Activated CD4-positive, alpha-beta T cell treated with anti-CD3 and anti-CD28 coated beads, Interleukin-2, amount 10 ng/mL, durations not matched to agents 24 days and 14 days (primary cell): ENCODE results near the gene SPATA6L. TPM values are rescaled to one million over a fixed set of nuclear protein-coding genes. Genes with fewer than 3 reads are reported as not detected.
A peak's percentile ranks its signal among the peaks of the same experiment; 100 is the strongest.

Source experiments
- DNase-seq: peaks from one replicate; pipeline ENCODE4 v3.0.0; 2022
- H3K27ac Mint-ChIP-seq: one replicate; pipeline ENCODE4 v1.8.0; 2022; ENCODE audit warnings: mild to moderate bottlenecking, mixed read lengths
- H3K27me3 Mint-ChIP-seq: one replicate; pipeline ENCODE4 v1.8.0; 2022; ENCODE audit warnings: mixed read lengths
- H3K36me3 Mint-ChIP-seq: one replicate; pipeline ENCODE4 v1.8.0; 2022; ENCODE audit warnings: low read depth, mild to moderate bottlenecking, mixed read lengths
- H3K4me1 Mint-ChIP-seq: one replicate; pipeline ENCODE4 v1.8.0; 2021; ENCODE audit warnings: mixed read lengths
- H3K4me3 Mint-ChIP-seq: one replicate; pipeline ENCODE4 v1.8.0; 2022; ENCODE audit warnings: mild to moderate bottlenecking, moderate library complexity, mixed read lengths
- H3K9me3 Mint-ChIP-seq: one replicate; pipeline ENCODE4 v1.8.0; 2021; ENCODE audit warnings: mixed read lengths
- intact Hi-C: fragments of 100-400 bp; cut with micrococcal nuclease; formaldehyde crosslinking; loops from one replicate; pipeline ENCODE4 v1.15.1; 2023
- total RNA-seq: library from RNA; stranded (reverse); gene quantifications from 2 replicates; pipeline ENCODE4 v1.2.3, GENCODE V29; 2022

Gene SPATA6L
- total RNA-seq, 1 donor from 2014 or later, result not detected

- intact Hi-C loops, result loop anchor here (5.0 kb wide), 3 partner anchors 58 to 383 kb away; partner anchors contain the start of genes AK3, JAK2 and PLPP6
- H3K27ac Mint-ChIP-seq, result no peak overlapping the region
- no peak overlapping the region for H3K4me3 Mint-ChIP-seq
- peaks cover 1% of the 10 kb centered on the region for H3K27me3 Mint-ChIP-seq
- H3K36me3 Mint-ChIP-seq, result no peaks in the 10 kb centered on the region
- peak; percentile 91 for DNase-seq
- H3K4me1 Mint-ChIP-seq, result peaks cover 14% of the 10 kb centered on the region
- H3K9me3 Mint-ChIP-seq, result no peaks in the 10 kb centered on the region
These were observed 61.6 kb downstream of the SPATA6L start for GRCh38 chr9:4604678-4605095.

- no peaks in the 10 kb centered on the region for H3K9me3 Mint-ChIP-seq
- peaks cover 1% of the 10 kb centered on the region for H3K27me3 Mint-ChIP-seq
- peaks cover 14% of the 10 kb centered on the region for H3K4me1 Mint-ChIP-seq
- no peak for DNase-seq
- no peak overlapping the region for H3K27ac Mint-ChIP-seq
- intact Hi-C loops, result loop anchor here (5.0 kb wide), 3 partner anchors 58 to 383 kb away; partner anchors contain the start of genes AK3, JAK2 and PLPP6
- H3K4me3 Mint-ChIP-seq, result no peak overlapping the region
- no peaks in the 10 kb centered on the region for H3K36me3 Mint-ChIP-seq
These were observed 62.5 kb downstream of the SPATA6L start for GRCh38 chr9:4603830-4604229.

GRCh38 chr9:4600368-4600767, 65.9 kb downstream of the SPATA6L start:
- intact Hi-C loops, result loop anchor here (5.0 kb wide), 3 partner anchors 62 to 387 kb away; partner anchors contain the start of genes AK3, JAK2 and PLPP6
- Mint-ChIP-seq H3K4me1 (peaks cover 19% of the 10 kb centered on the region), H3K27me3 (no peaks in the 10 kb centered on the region), H3K9me3 (no peaks in the 10 kb centered on the region), H3K4me3 (no peak overlapping the region), H3K27ac (no peak overlapping the region), H3K36me3 (no peaks in the 10 kb centered on the region)
- peak; percentile 66 for DNase-seq

- Mint-ChIP-seq H3K36me3 (no peaks in the 10 kb centered on the region), H3K4me3 (peak overlapping the region; percentile 16), H3K9me3 (no peaks in the 10 kb centered on the region), H3K27ac (peak overlapping the region; percentile 30), H3K4me1 (peaks cover 19% of the 10 kb centered on the region), H3K27me3 (peaks cover 5% of the 10 kb centered on the region)
- intact Hi-C loops, result no loop called here
- DNase-seq, result peak; percentile 82
These were observed 69.9 kb downstream of the SPATA6L start for GRCh38 chr9:4596165-4596922.

- Mint-ChIP-seq H3K27ac (no peak overlapping the region), H3K4me3 (no peak overlapping the region), H3K36me3 (no peaks in the 10 kb centered on the region), H3K9me3 (no peaks in the 10 kb centered on the region), H3K4me1 (peaks cover 9% of the 10 kb centered on the region), H3K27me3 (peaks cover 5% of the 10 kb centered on the region)
- intact Hi-C loops, result no loop called here
- DNase-seq, result no peak
These were observed 71.3 kb downstream of the SPATA6L start for GRCh38 chr9:4594994-4595393.

GRCh38 chr9:4594545-4594944, 71.7 kb downstream of the SPATA6L start:
- no peak overlapping the region for H3K4me3 Mint-ChIP-seq

GRCh38 chr9:4592886-4593285, 73.4 kb downstream of the SPATA6L start:
- Mint-ChIP-seq H3K4me1 (peaks cover 9% of the 10 kb centered on the region), H3K27me3 (peaks cover 5% of the 10 kb centered on the region), H3K9me3 (no peaks in the 10 kb centered on the region), H3K36me3 (no peaks in the 10 kb centered on the region), H3K27ac (no peak overlapping the region), H3K4me3 (no peak overlapping the region)
- no peak for DNase-seq
- intact Hi-C loops, result no loop called here

More at GRCh38 chr9:4594545-4594944, 71.7 kb downstream of the SPATA6L start:
- Mint-ChIP-seq H3K27ac (no peak overlapping the region), H3K27me3 (peaks cover 5% of the 10 kb centered on the region), H3K36me3 (no peaks in the 10 kb centered on the region), H3K9me3 (no peaks in the 10 kb centered on the region), H3K4me1 (peaks cover 9% of the 10 kb centered on the region)
- intact Hi-C loops, result no loop called here
- no peak for DNase-seq

GRCh38 chr9:4592295-4592694, 74.0 kb downstream of the SPATA6L start:
- DNase-seq, result no peak
- no peak overlapping the region for H3K27ac Mint-ChIP-seq
- no peaks in the 10 kb centered on the region for H3K36me3 Mint-ChIP-seq
- H3K9me3 Mint-ChIP-seq, result no peaks in the 10 kb centered on the region
- intact Hi-C loops, result no loop called here
- H3K4me1 Mint-ChIP-seq, result peaks cover 9% of the 10 kb centered on the region
- no peak overlapping the region for H3K4me3 Mint-ChIP-seq
- H3K27me3 Mint-ChIP-seq, result peaks cover 5% of the 10 kb centered on the region

- DNase-seq, result no peak
- Mint-ChIP-seq H3K36me3 (no peaks in the 10 kb centered on the region), H3K4me3 (no peak overlapping the region), H3K4me1 (peaks cover 3% of the 10 kb centered on the region), H3K27me3 (peaks cover 5% of the 10 kb centered on the region), H3K9me3 (no peaks in the 10 kb centered on the region), H3K27ac (no peak overlapping the region)
- intact Hi-C loops, result no loop called here
These were observed 75.2 kb downstream of the SPATA6L start for GRCh38 chr9:4591123-4591500.

GRCh38 chr9:4590430-4591122, 75.7 kb downstream of the SPATA6L start:
- Mint-ChIP-seq H3K4me3 (no peak overlapping the region), H3K27ac (no peak overlapping the region), H3K36me3 (no peaks in the 10 kb centered on the region), H3K9me3 (no peaks in the 10 kb centered on the region), H3K4me1 (peaks cover 3% of the 10 kb centered on the region), H3K27me3 (peaks cover 5% of the 10 kb centered on the region)
- intact Hi-C loops, result no loop called here
- DNase-seq, result no peak

GRCh38 chr9:4588721-4589120, 77.6 kb downstream of the SPATA6L start:
- no peaks in the 10 kb centered on the region for H3K36me3 Mint-ChIP-seq
- no peaks in the 10 kb centered on the region for H3K4me1 Mint-ChIP-seq
- no peaks in the 10 kb centered on the region for H3K9me3 Mint-ChIP-seq
- intact Hi-C loops, result no loop called here
- H3K27me3 Mint-ChIP-seq, result peaks cover 3% of the 10 kb centered on the region
- H3K4me3 Mint-ChIP-seq, result no peak overlapping the region
- DNase-seq, result no peak
- H3K27ac Mint-ChIP-seq, result no peak overlapping the region

- no peaks in the 10 kb centered on the region for H3K9me3 Mint-ChIP-seq
- intact Hi-C loops, result no loop called here
- H3K27ac Mint-ChIP-seq, result no peak overlapping the region
- H3K36me3 Mint-ChIP-seq, result no peaks in the 10 kb centered on the region
- H3K4me1 Mint-ChIP-seq, result no peaks in the 10 kb centered on the region
- DNase-seq, result no peak
- no peak overlapping the region for H3K4me3 Mint-ChIP-seq
- H3K27me3 Mint-ChIP-seq, result no peaks in the 10 kb centered on the region
These were observed 81.1 kb downstream of the SPATA6L start for GRCh38 chr9:4585135-4585534.

GRCh38 chr9:4584636-4585035, 81.6 kb downstream of the SPATA6L start:
- H3K27me3 Mint-ChIP-seq, result no peaks in the 10 kb centered on the region
- intact Hi-C loops, result no loop called here
- H3K27ac Mint-ChIP-seq, result no peak overlapping the region
- H3K4me1 Mint-ChIP-seq, result no peaks in the 10 kb centered on the region
- DNase-seq, result no peak
- H3K36me3 Mint-ChIP-seq, result no peaks in the 10 kb centered on the region
- no peak overlapping the region for H3K4me3 Mint-ChIP-seq
- no peaks in the 10 kb centered on the region for H3K9me3 Mint-ChIP-seq

GRCh38 chr9:4583001-4583400, 83.3 kb downstream of the SPATA6L start:
- H3K4me3 Mint-ChIP-seq, result no peak overlapping the region
- H3K9me3 Mint-ChIP-seq, result no peaks in the 10 kb centered on the region
- DNase-seq, result no peak
- H3K27me3 Mint-ChIP-seq, result no peaks in the 10 kb centered on the region
- H3K27ac Mint-ChIP-seq, result no peak overlapping the region
- H3K4me1 Mint-ChIP-seq, result no peaks in the 10 kb centered on the region
- intact Hi-C loops, result no loop called here
- no peaks in the 10 kb centered on the region for H3K36me3 Mint-ChIP-seq
